ENCODE measurements around the gene TIMD4. TPM values are rescaled to one million over a fixed set of nuclear protein-coding genes. Genes with fewer than 3 reads are reported as not detected.
A peak's percentile ranks its signal among the peaks of the same experiment; 100 is the strongest.

Gene TIMD4
- polyA plus RNA-seq, 3 donors = 0.14 TPM; not detected in 2

DNA sequence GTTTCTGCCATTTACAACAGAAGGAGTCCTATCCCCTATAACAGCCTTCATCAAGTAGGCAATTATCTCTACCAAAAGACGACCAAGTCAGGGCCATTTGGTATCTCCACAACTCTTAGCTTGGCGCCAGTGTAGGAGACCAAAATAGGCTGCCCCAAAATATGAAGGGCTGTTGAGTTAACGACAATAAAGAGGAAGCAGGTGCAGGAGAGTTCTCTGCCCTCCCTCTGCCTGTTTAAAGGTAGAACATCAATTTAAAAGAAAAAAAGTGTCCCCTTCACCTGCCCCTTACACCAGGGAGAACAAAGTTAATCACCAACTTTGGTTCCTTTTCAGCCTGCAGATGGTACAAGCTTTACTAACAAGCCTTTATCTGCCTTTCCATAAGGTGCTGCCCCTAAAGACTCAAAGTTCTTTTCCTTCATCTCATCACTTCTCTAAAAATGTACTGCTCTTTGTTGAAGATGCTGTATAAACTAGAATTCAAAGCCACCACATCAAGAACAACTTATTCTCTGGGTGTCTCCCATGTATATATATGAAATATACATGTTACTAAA is 79.6 kb downstream of the TIMD4 start:
- TF ChIP-seq, protein P1, sequence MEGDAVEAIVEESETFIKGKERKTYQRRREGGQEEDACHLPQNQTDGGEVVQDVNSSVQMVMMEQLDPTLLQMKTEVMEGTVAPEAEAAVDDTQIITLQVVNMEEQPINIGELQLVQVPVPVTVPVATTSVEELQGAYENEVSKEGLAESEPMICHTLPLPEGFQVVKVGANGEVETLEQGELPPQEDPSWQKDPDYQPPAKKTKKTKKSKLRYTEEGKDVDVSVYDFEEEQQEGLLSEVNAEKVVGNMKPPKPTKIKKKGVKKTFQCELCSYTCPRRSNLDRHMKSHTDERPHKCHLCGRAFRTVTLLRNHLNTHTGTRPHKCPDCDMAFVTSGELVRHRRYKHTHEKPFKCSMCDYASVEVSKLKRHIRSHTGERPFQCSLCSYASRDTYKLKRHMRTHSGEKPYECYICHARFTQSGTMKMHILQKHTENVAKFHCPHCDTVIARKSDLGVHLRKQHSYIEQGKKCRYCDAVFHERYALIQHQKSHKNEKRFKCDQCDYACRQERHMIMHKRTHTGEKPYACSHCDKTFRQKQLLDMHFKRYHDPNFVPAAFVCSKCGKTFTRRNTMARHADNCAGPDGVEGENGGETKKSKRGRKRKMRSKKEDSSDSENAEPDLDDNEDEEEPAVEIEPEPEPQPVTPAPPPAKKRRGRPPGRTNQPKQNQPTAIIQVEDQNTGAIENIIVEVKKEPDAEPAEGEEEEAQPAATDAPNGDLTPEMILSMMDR (IDR thresholded peaks at IDR 0.05) = no peak

DNA sequence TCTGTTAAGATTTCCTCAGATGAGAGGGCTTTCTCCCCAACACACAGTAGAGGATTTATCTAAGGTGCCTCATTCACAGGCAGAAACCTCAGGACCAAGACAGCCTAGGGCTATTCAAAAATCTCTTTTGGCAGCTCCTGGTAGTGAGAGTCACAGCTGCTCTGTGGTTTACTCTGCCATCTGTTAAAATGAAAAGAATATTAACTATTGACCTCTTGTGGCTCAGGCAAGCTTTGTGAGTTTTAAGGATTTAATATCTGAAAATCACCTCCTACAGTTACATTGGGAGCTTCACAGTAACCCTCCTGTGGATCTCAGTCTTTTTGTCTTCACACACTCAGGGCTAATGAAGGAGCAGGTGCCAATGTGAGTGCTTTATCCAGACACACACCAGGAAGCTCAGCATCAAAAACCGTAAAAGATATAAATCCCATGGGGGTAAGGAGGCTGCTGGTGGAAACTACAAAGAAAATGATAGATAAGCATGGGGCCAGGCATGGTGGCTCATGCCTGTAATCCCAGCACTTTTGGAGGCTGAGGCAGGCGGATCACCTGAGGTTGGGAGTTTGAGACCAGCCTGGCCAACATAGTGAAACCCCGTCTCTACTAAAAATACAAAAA is 83.3 kb downstream of the TIMD4 start:
- H4K20me1 ChIP-seq (ENCODE audit: insufficient read depth, low read length) = no peaks in the 10 kb centered on the region
- intact Hi-C loops (cut with micrococcal nuclease) = no loop called here
- TF ChIP-seq, protein P1 (IDR thresholded peaks at IDR 0.05) = no peak
- no peaks in the 10 kb centered on the region for H3K9me3 ChIP-seq (replicated peaks in 1 of 2; ENCODE audit: control insufficient read depth in 1 of 2, insufficient read depth in 1 of 2, low read length in 2 of 2)
- Mint-ChIP-seq H3K4me1 (no peaks in the 10 kb centered on the region), H3K27me3 (ENCODE audit: low read depth in 3 of 3) (peaks cover 0 to 4% (median 0%) of the 10 kb centered on the region in 3 donors), H3K4me3 (no peak overlapping the region), H3K27ac (peak overlapping the region in 1 of 7 donors; percentile 13), H3K36me3 (no peaks in the 10 kb centered on the region), H3K9me3 (peaks cover 0 to 3% (median 2%) of the 10 kb centered on the region in 7 donors)
- H3K4me1 ChIP-seq (ENCODE audit: control insufficient read depth in 1 of 2, insufficient read depth in 2 of 2, low read length in 2 of 2) = no peaks in the 10 kb centered on the region
- no peaks in the 10 kb centered on the region for H3K79me2 ChIP-seq (ENCODE audit: insufficient read depth, low read length)
- no peak overlapping the region for H3K9ac ChIP-seq (ENCODE audit: insufficient read depth, low read length, poor library complexity, severe bottlenecking)
- H3K27me3 ChIP-seq (ENCODE audit: control insufficient read depth in 2 of 2, insufficient read depth in 2 of 2, low read length in 2 of 2) = no peaks in the 10 kb centered on the region
- no peak overlapping the region for H2AFZ ChIP-seq (ENCODE audit: insufficient read depth, low read depth, low read length, poor library complexity, severe bottlenecking)
- H3K27ac ChIP-seq (ENCODE audit: low read depth in 1 of 2, low read length in 2 of 2) = no peak overlapping the region
- no peaks in the 10 kb centered on the region for H3K36me3 ChIP-seq (replicated peaks in 1 of 2; ENCODE audit: control insufficient read depth in 1 of 2, insufficient read depth in 2 of 2, low read length in 2 of 2)
- WGBS (ENCODE audit: insufficient coverage) = no CpG with 5 or more reads among the region's 3 CpGs
- DNase-seq = no peak
- no peak overlapping the region for H3K4me3 ChIP-seq (replicated peaks in 1 of 3; ENCODE audit: low read depth in 2 of 3, low read length in 3 of 3)
- H3K4me2 ChIP-seq (replicated peaks; ENCODE audit: extremely low read depth, low read length, poor library complexity, severe bottlenecking) = no peak overlapping the region

More for the DNA sequence above, 79.6 kb downstream of the TIMD4 start:
- Histone ChIP-seq H4K20me1 (ENCODE audit: insufficient read depth, low read length) (no peaks in the 10 kb centered on the region), H3K9ac (ENCODE audit: insufficient read depth, low read length, poor library complexity, severe bottlenecking) (no peak overlapping the region), H3K27ac (ENCODE audit: low read depth in 1 of 2, low read length in 2 of 2) (no peak overlapping the region), H3K4me2 (replicated peaks; ENCODE audit: extremely low read depth, low read length, poor library complexity, severe bottlenecking) (no peak overlapping the region), H2AFZ (ENCODE audit: insufficient read depth, low read depth, low read length, poor library complexity, severe bottlenecking) (no peak overlapping the region), H3K9me3 (replicated peaks in 1 of 2; ENCODE audit: control insufficient read depth in 1 of 2, insufficient read depth in 1 of 2, low read length in 2 of 2) (no peaks in the 10 kb centered on the region), H3K36me3 (replicated peaks in 1 of 2; ENCODE audit: control insufficient read depth in 1 of 2, insufficient read depth in 2 of 2, low read length in 2 of 2) (no peaks in the 10 kb centered on the region), H3K79me2 (ENCODE audit: insufficient read depth, low read length) (no peaks in the 10 kb centered on the region), H3K4me1 (ENCODE audit: control insufficient read depth in 1 of 2, insufficient read depth in 2 of 2, low read length in 2 of 2) (no peaks in the 10 kb centered on the region), H3K4me3 (replicated peaks in 1 of 3; ENCODE audit: low read depth in 2 of 3, low read length in 3 of 3) (no peak overlapping the region), H3K27me3 (ENCODE audit: control insufficient read depth in 2 of 2, insufficient read depth in 2 of 2, low read length in 2 of 2) (no peaks in the 10 kb centered on the region)
- no peak for DNase-seq
- Mint-ChIP-seq H3K4me1 (no peaks in the 10 kb centered on the region), H3K27ac (no peak overlapping the region), H3K27me3 (ENCODE audit: low read depth in 3 of 3) (peaks cover 0 to 4% (median 0%) of the 10 kb centered on the region in 3 donors), H3K36me3 (no peaks in the 10 kb centered on the region), H3K9me3 (peaks cover 0 to 3% (median 0%) of the 10 kb centered on the region in 7 donors), H3K4me3 (no peak overlapping the region)
- intact Hi-C loops (cut with micrococcal nuclease) = no loop called here
- no CpG with 5 or more reads among the region's 3 CpGs for WGBS (ENCODE audit: insufficient coverage)
